ENCODE data around the gene ISCU.
"Not testable (repeated sequence)": the region's sequence is repeated elsewhere in the genome, so short reads cannot be mapped to it uniquely, and the experiment has no call there.

The ISCU gene

GRCh38 chr12:108589028-108589839, 26.8 kb downstream of the ISCU start:
- peak; percentile 34 for DNase-seq (ENCODE audit: low read depth)

- no peak for DNase-seq (ENCODE audit: low read depth)
Observed at GRCh38 chr12:108589840-108590229, 27.4 kb downstream of the ISCU start.

- not testable (repeated sequence) for DNase-seq (ENCODE audit: low read depth)
Observed at GRCh38 chr12:108590463-108590862, 28.1 kb downstream of the ISCU start.

GRCh38 chr12:108591267-108591980, 29.0 kb downstream of the ISCU start:
- no peak for DNase-seq (ENCODE audit: low read depth)

GRCh38 chr12:108592033-108592909, 29.9 kb downstream of the ISCU start:
- no peak for DNase-seq (ENCODE audit: low read depth)

- DNase-seq (ENCODE audit: low read depth) = no peak
Observed at GRCh38 chr12:108594323-108594903, 32.0 kb downstream of the ISCU start.

GRCh38 chr12:108594960-108595710, 32.7 kb downstream of the ISCU start:
- DNase-seq (ENCODE audit: low read depth) = no peak

GRCh38 chr12:108595711-108596647, 33.6 kb downstream of the ISCU start:
- DNase-seq (ENCODE audit: low read depth) = no peak

GRCh38 chr12:108596854-108597558, 34.6 kb downstream of the ISCU start:
- no peak for DNase-seq (ENCODE audit: low read depth)

GRCh38 chr12:108597559-108598471, 35.4 kb downstream of the ISCU start, which contains the start of gene TMEM119:
Gene TMEM119 (minus strand): TSS chr12:108598084. CDS start chr12:108592383, 5,701 bp downstream.
- DNase-seq (ENCODE audit: low read depth) = peak; percentile 64

GRCh38 chr12:108598553-108599250, 36.3 kb downstream of the ISCU start:
- DNase-seq (ENCODE audit: low read depth) = no peak

- DNase-seq (ENCODE audit: low read depth) = no peak
Observed at GRCh38 chr12:108599541-108599940, 37.1 kb downstream of the ISCU start.

GRCh38 chr12:108599948-108600701, 37.7 kb downstream of the ISCU start:
- DNase-seq (ENCODE audit: low read depth) = no peak

GRCh38 chr12:108600702-108601007, 38.3 kb downstream of the ISCU start:
- no peak for DNase-seq (ENCODE audit: low read depth)

- no peak for DNase-seq (ENCODE audit: low read depth)
Observed at GRCh38 chr12:108602209-108602705, 39.9 kb downstream of the ISCU start.

- DNase-seq (ENCODE audit: low read depth) = no peak
Observed at GRCh38 chr12:108602976-108603704, 40.7 kb downstream of the ISCU start.

Data from fibroblast of the conjunctiva (primary cell).